ENCODE measurements around the gene DLG2. TPM values are rescaled to one million over a fixed set of nuclear protein-coding genes. Genes with fewer than 3 reads are reported as not detected.

Gene DLG2
- total and polyA plus RNA-seq, 12 donors, result 1.0 to 14.8 (median 7.4) TPM

- H3K9me3 ChIP-seq, result no peaks in the 10 kb centered on the region
- WGBS, 2 donors, result 79 to 80% methylated on average over 2 of the region's 2 CpGs
- DNase-seq, result no peak
- ATAC-seq, result no peak
- H3K4me3 ChIP-seq, result no peak overlapping the region
- intact Hi-C loops (cut with DNase I), result no loop called here
- H3K27me3 ChIP-seq, result no peaks in the 10 kb centered on the region
- H3K4me1 ChIP-seq, result no peaks in the 10 kb centered on the region
- TF ChIP-seq, protein P1, sequence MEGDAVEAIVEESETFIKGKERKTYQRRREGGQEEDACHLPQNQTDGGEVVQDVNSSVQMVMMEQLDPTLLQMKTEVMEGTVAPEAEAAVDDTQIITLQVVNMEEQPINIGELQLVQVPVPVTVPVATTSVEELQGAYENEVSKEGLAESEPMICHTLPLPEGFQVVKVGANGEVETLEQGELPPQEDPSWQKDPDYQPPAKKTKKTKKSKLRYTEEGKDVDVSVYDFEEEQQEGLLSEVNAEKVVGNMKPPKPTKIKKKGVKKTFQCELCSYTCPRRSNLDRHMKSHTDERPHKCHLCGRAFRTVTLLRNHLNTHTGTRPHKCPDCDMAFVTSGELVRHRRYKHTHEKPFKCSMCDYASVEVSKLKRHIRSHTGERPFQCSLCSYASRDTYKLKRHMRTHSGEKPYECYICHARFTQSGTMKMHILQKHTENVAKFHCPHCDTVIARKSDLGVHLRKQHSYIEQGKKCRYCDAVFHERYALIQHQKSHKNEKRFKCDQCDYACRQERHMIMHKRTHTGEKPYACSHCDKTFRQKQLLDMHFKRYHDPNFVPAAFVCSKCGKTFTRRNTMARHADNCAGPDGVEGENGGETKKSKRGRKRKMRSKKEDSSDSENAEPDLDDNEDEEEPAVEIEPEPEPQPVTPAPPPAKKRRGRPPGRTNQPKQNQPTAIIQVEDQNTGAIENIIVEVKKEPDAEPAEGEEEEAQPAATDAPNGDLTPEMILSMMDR (IDR thresholded peaks at IDR 0.05), result no peak
- H3K27ac ChIP-seq, result no peak overlapping the region
- H3K36me3 ChIP-seq, result no peaks in the 10 kb centered on the region
These were observed 732.5 kb downstream of the DLG2 start for GRCh38 chr11:84894666-84895065.

GRCh38 chr11:84890676-84891075 is 736.5 kb downstream of the DLG2 start:
- Histone ChIP-seq H3K9me3 (no peaks in the 10 kb centered on the region), H3K4me1 (peaks cover 0 to 14% (median 4%) of the 10 kb centered on the region in 9 donors), H3K27ac (no peak overlapping the region), H3K27me3 (no peaks in the 10 kb centered on the region), H3K36me3 (no peaks in the 10 kb centered on the region), H3K4me3 (no peak overlapping the region)
- TF ChIP-seq, protein P1 (IDR thresholded peaks at IDR 0.05), result no peak
- DNase-seq (no peak), ATAC-seq (peak in 2 of 8 donors; percentile 42 to 48)
- intact Hi-C loops (cut with DNase I), result no loop called here
- WGBS, 2 donors, result 57 to 60% methylated on average over 3 of the region's 3 CpGs

DNA sequence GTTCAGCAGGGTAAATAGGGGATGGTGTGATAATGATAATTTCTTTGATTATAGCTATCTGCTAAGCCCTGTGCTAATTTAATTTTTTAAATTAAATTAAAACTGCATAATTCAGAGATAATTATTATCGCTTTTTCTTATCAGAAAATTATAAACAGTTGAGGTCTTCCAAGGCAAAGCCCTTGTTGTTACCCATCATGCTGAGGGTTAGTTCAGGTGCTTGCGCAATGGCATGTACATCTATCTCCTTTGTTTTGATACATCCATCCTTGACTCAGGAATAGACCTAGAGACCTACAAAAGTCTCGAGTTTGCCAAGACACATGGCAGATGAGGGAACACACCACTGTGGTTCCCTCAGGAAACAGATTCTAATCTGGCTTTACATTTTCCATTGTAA is 737.6 kb downstream of the DLG2 start:
- DNase-seq (no peak), ATAC-seq (no peak)
- no peak overlapping the region for H3K4me3 ChIP-seq
- intact Hi-C loops (cut with DNase I), result no loop called here
- 78 to 80% methylated on average over 3 of the region's 3 CpGs for WGBS, 2 donors
- H3K36me3 ChIP-seq, result no peaks in the 10 kb centered on the region
- TF ChIP-seq, protein P1 (IDR thresholded peaks at IDR 0.05), result no peak
- no peaks in the 10 kb centered on the region for H3K9me3 ChIP-seq
- peaks cover 0 to 14% (median 4%) of the 10 kb centered on the region in 9 donors for H3K4me1 ChIP-seq
- H3K27me3 ChIP-seq, result no peaks in the 10 kb centered on the region
- H3K27ac ChIP-seq, result no peak overlapping the region

DNA sequence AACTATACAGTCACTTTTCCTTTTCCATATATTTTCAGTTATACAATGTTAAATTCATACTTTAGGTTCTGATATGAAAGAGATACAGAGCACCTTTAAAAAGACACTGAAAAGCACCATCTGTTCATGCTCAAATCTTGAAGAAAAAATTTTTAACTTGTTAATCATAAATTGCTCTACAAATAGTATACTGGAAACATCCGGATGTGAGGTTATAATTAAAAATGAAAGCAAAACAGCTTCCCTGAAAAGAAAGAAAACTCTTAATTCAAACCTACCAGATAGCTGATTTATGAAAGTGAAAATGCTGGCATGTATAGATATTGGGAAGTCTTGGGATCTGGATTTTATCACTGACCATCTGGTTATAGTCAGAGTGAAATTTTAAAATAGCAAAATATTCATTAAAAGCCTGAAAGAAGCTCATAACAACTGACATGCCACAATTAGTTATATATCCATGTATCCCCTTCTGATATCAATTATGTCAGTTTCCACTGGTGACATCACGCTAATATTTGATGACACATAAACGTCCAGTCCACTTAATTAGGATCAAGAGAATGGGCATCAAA is 740.0 kb downstream of the DLG2 start:
- DNase-seq (no peak), ATAC-seq (no peak)
- WGBS, 2 donors, result 56 to 62% methylated on average over 3 of the region's 3 CpGs
- TF ChIP-seq, protein P1 (IDR thresholded peaks at IDR 0.05), result no peak
- Histone ChIP-seq H3K27me3 (no peaks in the 10 kb centered on the region), H3K36me3 (no peaks in the 10 kb centered on the region), H3K27ac (peak overlapping the region in 4 of 10 donors; percentile 22 to 56 (median 52)), H3K9me3 (no peaks in the 10 kb centered on the region), H3K4me3 (no peak overlapping the region), H3K4me1 (peaks cover 0 to 14% (median 4%) of the 10 kb centered on the region in 9 donors)
- intact Hi-C loops (cut with DNase I), result no loop called here

All from heart right ventricle (tissue), 16 donors.